8988T (cell line): ENCODE measurements around the gene PPP4R3C.
"Not testable (repeated sequence)": the region's sequence is repeated elsewhere in the genome, so short reads cannot be mapped to it uniquely, and the experiment has no call there.

Experiments
- DNase-seq: peaks from one replicate; pipeline ENCODE4 v3.0.0; 2011

Gene PPP4R3C

GRCh38 chrX:27463187-27463586 lies at the start of gene PPP4R3C:
TSS of gene PPP4R3C (minus strand) at chrX:27463341. CDS start at chrX:27463296, 45 bp downstream.
- no peak for DNase-seq

- no peak for DNase-seq
Measured at GRCh38 chrX:27491397-27491796, 28.3 kb upstream of the PPP4R3C start.

GRCh38 chrX:27466051-27466450 lies 2.9 kb upstream of the PPP4R3C start:
- DNase-seq: no peak

- DNase-seq: no peak
Measured at GRCh38 chrX:27465036-27465435, 1.9 kb upstream of the PPP4R3C start.

- not testable (repeated sequence) for DNase-seq
Measured at GRCh38 chrX:27459129-27459528, 4.0 kb downstream of the PPP4R3C start.

- not testable (repeated sequence) for DNase-seq
Measured at GRCh38 chrX:27458544-27458943, 4.6 kb downstream of the PPP4R3C start.

- DNase-seq: no peak
Measured at GRCh38 chrX:27451324-27451723, 11.8 kb downstream of the PPP4R3C start.

- no peak for DNase-seq
Measured at GRCh38 chrX:27446423-27446822, 16.7 kb downstream of the PPP4R3C start.

GRCh38 chrX:27445438-27445837 lies 17.7 kb downstream of the PPP4R3C start:
- no peak for DNase-seq

GRCh38 chrX:27444093-27444908 lies 18.8 kb downstream of the PPP4R3C start:
- DNase-seq: no peak

GRCh38 chrX:27442392-27442791 lies 20.7 kb downstream of the PPP4R3C start:
- DNase-seq: not testable (repeated sequence)

- DNase-seq: no peak
Measured at GRCh38 chrX:27439771-27440170, 23.4 kb downstream of the PPP4R3C start.

- DNase-seq: no peak
Measured at GRCh38 chrX:27438937-27439336, 24.2 kb downstream of the PPP4R3C start.

- DNase-seq: no peak
Measured at GRCh38 chrX:27435031-27435430, 28.1 kb downstream of the PPP4R3C start.
